Rectal smooth muscle tissue (tissue), 1 donor: Measurements from ENCODE around the gene MRM3.
A peak's percentile ranks its signal among the peaks of the same experiment; 100 is the strongest.
"Not testable (repeated sequence)": the region's sequence is repeated elsewhere in the genome, so short reads cannot be mapped to it uniquely, and the experiment has no call there.

Experiments
- H3K27ac ChIP-seq: one replicate; pipeline ENCODE4 v1.7.0; 2013; ENCODE audit warnings: low read depth, low read length, inconsistent platforms
- H3K27me3 ChIP-seq: one replicate; pipeline ENCODE4 v1.7.0; 2013; ENCODE audit warnings: low read length; ENCODE audit not compliant: control insufficient read depth, insufficient read depth
- H3K36me3 ChIP-seq: one replicate; pipeline ENCODE4 v1.7.0; 2013; ENCODE audit warnings: low read length; ENCODE audit not compliant: control insufficient read depth, insufficient read depth
- H3K4me1 ChIP-seq: one replicate; pipeline ENCODE4 v1.7.0; 2013; ENCODE audit warnings: low read length; ENCODE audit not compliant: control insufficient read depth, insufficient read depth
- H3K4me3 ChIP-seq: one replicate; pipeline ENCODE4 v1.7.0; 2013; ENCODE audit warnings: low read length
- H3K9ac ChIP-seq: one replicate; pipeline ENCODE4 v1.7.0; 2013; ENCODE audit warnings: low read length

The MRM3 gene

DNA sequence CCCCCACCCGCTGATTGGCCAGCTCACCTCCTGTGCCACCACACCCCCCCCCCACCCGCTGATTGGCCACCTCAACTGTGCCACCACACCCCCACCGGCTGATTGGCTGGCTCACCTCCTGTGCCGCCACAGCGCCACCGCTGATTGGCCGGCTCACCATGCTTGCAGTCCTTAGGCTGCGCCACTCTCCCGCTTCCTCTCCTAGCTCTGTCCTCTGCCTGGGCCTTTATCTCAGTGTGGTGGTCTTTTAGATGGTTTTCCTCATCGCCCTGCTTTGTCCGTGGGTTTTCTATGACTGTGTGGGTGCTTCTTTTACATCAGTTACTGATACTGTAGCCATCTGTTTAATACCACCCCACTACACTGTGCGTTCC lies 8.7 kb downstream of the MRM3 start:
- H3K36me3 ChIP-seq: peaks cover 17% of the 10 kb centered on the region
- H3K4me3 ChIP-seq, H3K4me1 ChIP-seq, H3K9ac ChIP-seq, H3K27ac ChIP-seq, H3K27me3 ChIP-seq: not testable (repeated sequence)

DNA sequence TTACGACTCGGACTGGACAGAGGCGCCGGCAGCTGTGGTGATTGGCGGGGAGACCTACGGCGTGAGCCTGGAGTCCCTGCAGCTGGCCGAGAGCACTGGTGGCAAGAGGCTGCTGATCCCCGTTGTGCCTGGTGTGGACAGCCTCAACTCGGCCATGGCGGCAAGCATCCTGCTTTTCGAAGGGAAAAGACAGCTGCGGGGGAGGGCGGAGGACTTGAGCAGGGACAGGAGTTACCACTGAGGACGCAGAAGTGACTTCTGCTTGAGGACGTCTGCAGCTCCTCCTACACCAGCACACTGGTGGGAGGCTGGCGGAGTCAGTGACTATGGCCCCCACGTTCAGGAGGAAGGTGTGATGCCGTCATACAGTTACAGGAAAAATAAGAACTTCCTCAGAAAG lies 9.7 kb downstream of the MRM3 start:
- H3K27ac ChIP-seq: no peak overlapping the region
- H3K9ac ChIP-seq: no peak overlapping the region
- no peak overlapping the region for H3K4me3 ChIP-seq
- peaks cover 9% of the 10 kb centered on the region for H3K4me1 ChIP-seq
- H3K27me3 ChIP-seq: no peaks in the 10 kb centered on the region
- H3K36me3 ChIP-seq: peaks cover 17% of the 10 kb centered on the region

DNA sequence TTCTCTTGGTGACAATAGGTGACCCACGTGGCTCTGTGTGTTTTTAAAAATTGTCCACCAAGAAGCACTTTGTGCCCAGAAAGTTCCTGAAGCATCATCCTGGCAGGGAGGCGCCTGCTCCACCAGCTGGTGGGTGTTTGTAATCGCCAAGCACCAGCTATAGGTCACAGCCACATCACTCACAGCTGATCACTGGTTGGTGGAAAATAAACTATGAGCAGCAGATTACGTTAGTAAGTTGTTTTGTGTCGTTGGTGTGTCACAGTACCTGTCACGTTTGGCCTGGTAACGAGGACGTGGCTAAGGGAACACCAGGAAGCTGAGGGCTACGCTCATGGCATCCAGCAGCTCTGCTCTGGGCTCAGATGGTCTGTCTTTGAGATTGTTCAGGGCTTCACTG lies 10.1 kb downstream of the MRM3 start:
- H3K4me3 ChIP-seq: no peak overlapping the region
- H3K9ac ChIP-seq: no peak overlapping the region

DNA sequence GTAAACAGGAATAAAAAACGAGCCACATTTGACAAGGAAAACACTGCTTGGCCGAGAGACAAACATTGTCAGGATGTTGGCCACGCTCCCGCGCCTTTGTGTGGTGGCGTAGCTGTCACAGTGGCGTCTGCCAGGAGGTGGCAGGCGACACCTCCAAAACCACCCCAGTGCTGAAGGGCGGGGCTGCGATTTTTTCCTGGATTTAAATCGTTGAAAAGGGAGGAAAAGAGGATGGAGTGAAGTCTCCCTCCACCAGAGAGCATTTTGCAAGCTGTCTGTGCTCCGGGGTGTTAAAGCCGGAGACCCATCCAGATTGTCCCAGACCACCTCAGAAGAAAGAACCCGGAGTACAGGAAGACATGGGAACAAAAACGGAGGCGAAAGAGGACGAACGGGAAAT lies 12.7 kb downstream of the MRM3 start:
- Histone ChIP-seq H3K27me3 (no peaks in the 10 kb centered on the region), H3K4me3 (peak overlapping the region; percentile 44), H3K27ac (peak overlapping the region; percentile 58), H3K4me1 (peaks cover 9% of the 10 kb centered on the region), H3K36me3 (peaks cover 8% of the 10 kb centered on the region), H3K9ac (no peak overlapping the region)

More for the DNA sequence above, 10.1 kb downstream of the MRM3 start:
- Histone ChIP-seq H3K36me3 (peaks cover 17% of the 10 kb centered on the region), H3K4me1 (peaks cover 9% of the 10 kb centered on the region), H3K27me3 (no peaks in the 10 kb centered on the region), H3K27ac (no peak overlapping the region)

DNA sequence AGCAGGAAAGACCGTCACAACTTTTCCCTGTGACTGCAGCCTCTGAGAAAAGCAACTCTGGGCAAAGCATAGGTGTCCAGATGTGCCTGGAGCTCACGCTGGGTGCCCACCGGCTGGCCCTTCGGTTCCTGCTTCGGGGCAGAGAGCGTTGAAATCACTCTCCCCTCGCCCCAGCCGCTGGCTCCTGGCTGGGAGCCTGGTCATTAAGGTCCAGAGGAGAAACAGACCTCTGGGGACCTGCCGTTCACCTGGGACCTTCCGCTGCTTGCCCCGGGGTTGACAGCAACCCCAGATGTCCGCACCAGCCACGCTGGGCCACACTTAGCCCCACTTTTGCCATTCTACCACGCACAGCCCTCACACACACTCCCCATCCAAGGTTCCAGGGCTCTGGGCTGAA lies 13.1 kb downstream of the MRM3 start:
- Histone ChIP-seq H3K9ac (no peak overlapping the region), H3K27me3 (no peaks in the 10 kb centered on the region), H3K36me3 (peaks cover 8% of the 10 kb centered on the region), H3K27ac (peak overlapping the region; percentile 58), H3K4me1 (peaks cover 9% of the 10 kb centered on the region), H3K4me3 (peak overlapping the region; percentile 44)

DNA sequence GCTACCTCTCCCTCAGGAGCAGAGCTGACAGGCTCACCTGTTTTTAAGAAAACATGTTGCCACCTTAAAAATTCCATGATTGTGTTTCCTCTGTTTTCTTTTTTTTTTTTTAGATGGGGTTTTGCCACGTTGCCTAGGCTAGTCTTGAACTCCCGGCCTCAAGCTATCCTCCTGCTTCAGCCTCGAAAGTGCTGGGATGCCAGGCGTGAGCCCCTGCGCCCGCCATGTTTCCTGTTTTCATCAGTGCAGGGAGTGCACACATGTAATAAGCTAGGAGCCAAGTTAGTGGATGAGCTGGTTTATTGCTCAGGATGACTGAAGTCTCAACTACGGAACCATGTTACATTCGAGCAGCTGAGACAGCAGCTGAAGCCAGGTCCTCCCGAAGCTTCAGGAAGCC lies 13.6 kb downstream of the MRM3 start:
- H3K27me3 ChIP-seq: no peaks in the 10 kb centered on the region
- H3K9ac ChIP-seq: no peak overlapping the region
- H3K4me3 ChIP-seq: no peak overlapping the region
- H3K27ac ChIP-seq: peak overlapping the region; percentile 58
- peaks cover 8% of the 10 kb centered on the region for H3K36me3 ChIP-seq
- peaks cover 9% of the 10 kb centered on the region for H3K4me1 ChIP-seq

DNA sequence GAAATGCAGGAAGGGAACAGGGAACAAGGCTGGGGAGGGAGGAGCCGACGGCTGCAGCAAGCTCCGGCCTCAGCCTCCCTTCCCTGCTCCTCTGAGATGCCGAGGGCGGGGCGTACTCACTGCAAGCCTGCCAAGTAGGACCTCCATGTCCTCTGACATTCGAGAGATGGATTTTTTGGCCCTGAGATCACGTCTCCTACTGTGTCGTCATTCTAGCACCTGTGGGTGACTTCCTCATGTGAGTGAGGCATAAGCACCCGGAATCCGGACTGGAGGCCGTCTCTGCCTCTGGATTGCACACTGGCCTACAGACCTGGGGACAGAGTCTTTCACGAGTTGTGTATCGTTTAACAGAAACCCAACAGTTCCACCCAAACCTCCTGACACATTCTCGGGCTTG lies 14.5 kb downstream of the MRM3 start:
- Histone ChIP-seq H3K9ac (no peak overlapping the region), H3K4me1 (peaks cover 9% of the 10 kb centered on the region), H3K27me3 (no peaks in the 10 kb centered on the region), H3K4me3 (no peak overlapping the region), H3K27ac (no peak overlapping the region), H3K36me3 (peaks cover 8% of the 10 kb centered on the region)

DNA sequence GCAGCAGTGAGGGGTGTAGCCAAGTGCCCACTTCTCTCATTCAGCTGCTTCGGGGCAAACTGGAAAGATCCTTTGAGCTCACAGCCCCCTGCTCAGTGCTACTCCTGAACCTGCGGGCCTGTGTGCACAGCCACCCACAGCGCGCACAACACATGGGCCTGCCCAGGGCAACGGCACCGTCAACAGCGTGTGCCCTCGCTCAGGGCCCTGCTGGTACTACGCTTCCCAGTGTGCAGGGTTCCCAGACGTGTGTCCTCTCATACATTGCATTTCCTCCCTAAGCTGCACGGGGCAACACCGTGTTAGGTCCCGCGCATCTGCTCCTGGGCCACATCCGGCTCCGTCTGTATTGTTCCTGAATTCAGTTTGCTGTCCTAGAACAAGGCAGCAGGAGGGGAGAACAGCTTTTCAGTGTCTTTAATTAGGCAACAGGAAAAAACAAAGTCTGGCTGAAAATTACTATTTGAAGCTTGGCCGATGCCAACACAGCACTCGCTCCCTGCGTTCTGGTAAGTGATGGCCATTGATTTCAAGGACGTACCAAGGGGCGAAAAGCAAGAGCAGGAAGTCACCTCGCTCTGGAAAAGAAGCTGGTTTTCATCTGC lies 15.2 kb downstream of the MRM3 start:
- Histone ChIP-seq H3K36me3 (peaks cover 5% of the 10 kb centered on the region), H3K27me3 (no peaks in the 10 kb centered on the region), H3K4me3 (no peak overlapping the region), H3K9ac (no peak overlapping the region), H3K27ac (no peak overlapping the region), H3K4me1 (peaks cover 8% of the 10 kb centered on the region)

DNA sequence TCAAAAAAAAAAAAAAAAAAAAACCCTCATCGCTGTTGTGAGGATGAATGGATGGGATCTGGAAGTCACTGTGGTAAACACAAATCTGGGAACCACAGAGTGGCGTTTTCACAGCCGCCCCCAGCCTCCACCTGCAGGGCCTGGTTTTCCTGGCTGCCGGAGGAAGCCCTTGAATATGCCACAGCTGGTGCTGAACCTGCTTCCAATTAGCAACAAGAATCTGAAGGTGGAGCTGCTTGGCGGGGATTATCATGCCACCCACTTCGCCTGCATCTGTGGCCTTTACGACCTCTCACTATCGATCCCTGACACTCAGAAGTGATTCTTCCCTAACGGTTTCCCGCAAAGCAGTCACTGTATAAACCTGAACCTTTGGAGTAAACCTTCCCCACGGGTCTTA lies 16.1 kb downstream of the MRM3 start:
- H3K27ac ChIP-seq: no peak overlapping the region
- no peaks in the 10 kb centered on the region for H3K27me3 ChIP-seq
- peaks cover under 1% of the 10 kb centered on the region for H3K36me3 ChIP-seq
- H3K4me3 ChIP-seq: no peak overlapping the region
- no peak overlapping the region for H3K9ac ChIP-seq
- peaks cover 4% of the 10 kb centered on the region for H3K4me1 ChIP-seq

DNA sequence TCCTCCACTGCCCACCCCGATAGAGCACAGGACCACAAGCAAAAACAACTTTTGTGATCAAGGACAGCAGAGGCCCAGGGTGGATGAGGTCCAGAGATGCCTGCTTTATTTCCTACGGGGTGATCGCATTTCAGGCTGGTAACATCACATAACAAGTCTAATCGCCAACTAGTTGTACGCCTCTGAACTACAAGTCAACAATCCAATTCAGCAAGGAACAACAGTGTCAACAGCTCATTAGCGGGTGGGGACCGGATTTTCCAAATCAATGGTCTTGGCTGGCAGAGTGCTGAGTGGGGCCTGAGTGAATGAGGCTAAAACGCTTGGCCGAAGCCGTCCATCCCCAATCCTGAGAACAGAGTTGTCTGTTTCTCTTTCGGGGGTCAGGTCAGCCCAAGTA lies 17.1 kb downstream of the MRM3 start:
- no peaks in the 10 kb centered on the region for H3K27me3 ChIP-seq
- no peak overlapping the region for H3K4me3 ChIP-seq
- no peak overlapping the region for H3K27ac ChIP-seq
- peaks cover 3% of the 10 kb centered on the region for H3K36me3 ChIP-seq
- no peak overlapping the region for H3K9ac ChIP-seq
- peaks cover 4% of the 10 kb centered on the region for H3K4me1 ChIP-seq

DNA sequence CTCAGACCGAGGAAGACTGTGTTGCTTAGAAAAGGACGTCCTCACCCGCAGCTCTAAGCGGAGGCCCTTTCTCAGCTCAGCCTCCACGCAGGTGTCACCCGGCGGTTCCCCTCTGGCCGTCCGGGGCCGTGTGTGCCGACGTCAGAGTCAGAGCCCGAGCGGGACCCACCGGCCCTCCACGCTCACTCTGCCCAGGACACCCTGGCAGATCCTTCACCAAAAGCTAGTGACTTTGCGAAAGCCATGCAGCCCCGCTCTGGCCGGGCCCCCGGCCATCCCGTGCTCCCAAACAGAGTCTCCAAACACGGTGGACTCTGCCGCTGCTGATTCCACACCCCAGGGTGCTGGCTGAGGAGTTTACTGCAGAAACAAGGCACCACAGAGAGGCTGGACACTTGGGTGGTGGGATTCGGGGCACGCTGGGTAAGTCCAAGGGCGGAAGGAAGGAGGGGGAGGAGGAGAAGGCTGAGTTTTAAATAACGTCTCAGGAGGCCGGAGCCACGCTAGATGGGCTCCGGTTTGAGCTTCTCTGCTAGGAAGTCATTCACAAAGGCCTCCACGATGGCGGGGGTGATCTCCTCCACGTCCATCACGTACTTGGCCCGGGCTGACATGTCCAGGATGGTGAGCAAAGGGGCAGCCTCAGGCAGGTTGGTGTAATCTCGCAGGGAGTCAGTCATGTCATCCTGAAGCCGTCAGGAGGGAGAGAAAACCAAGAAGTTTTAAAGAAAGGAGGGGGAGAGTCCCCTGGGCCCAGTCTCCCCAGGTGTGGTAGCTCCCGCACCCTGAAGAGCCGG lies 18.5 kb downstream of the MRM3 start:
- Histone ChIP-seq H3K9ac (no peak overlapping the region), H3K4me1 (no peaks in the 10 kb centered on the region), H3K27me3 (no peaks in the 10 kb centered on the region), H3K27ac (no peak overlapping the region), H3K4me3 (no peak overlapping the region), H3K36me3 (peaks cover 3% of the 10 kb centered on the region)

DNA sequence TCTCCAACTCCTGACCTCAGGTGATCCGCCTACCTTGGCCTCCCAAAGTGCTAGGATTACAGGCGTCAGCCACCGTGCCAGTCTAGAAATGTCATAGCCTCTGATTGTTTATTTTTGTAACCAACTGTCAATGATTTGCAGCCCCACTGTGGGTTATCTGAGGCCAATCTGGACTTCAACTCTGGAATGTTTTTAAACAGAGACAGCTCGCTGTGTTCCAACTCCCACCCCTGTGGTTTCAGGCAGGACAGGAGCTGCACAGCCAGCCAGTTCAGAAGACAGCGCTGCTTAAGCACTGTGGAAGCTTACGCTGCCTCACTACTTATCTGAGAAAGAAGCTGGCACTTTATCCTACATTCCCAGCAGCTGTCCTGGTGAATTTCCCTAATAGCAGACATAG lies 19.5 kb downstream of the MRM3 start:
- H3K4me3 ChIP-seq: no peak overlapping the region
- H3K27ac ChIP-seq: no peak overlapping the region
- H3K27me3 ChIP-seq: no peaks in the 10 kb centered on the region
- H3K4me1 ChIP-seq: no peaks in the 10 kb centered on the region
- H3K36me3 ChIP-seq: peaks cover 3% of the 10 kb centered on the region
- no peak overlapping the region for H3K9ac ChIP-seq

DNA sequence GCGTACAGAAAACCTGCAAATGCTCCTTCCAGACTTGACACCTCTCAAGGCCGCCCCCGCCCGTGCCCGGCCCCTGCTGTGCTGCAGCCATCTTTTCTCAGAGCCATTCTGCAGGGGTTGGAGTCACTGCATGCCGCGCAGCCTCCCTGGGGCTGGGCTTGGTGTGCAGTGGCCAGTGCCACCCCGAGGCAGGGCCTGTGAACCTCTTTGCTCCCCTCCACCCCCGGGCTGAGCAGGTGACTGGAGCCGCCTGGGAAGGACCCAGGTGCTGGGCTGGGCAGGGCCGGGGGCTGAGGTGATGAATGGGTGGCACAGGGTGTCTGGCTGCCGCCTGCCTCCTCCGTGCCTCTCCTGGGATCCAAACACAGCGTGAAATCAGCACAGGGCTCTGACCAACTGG lies 20.3 kb downstream of the MRM3 start:
- no peaks in the 10 kb centered on the region for H3K27me3 ChIP-seq
- H3K36me3 ChIP-seq: peaks cover 3% of the 10 kb centered on the region
- H3K4me3 ChIP-seq: no peak overlapping the region
- H3K4me1 ChIP-seq: no peaks in the 10 kb centered on the region
- H3K9ac ChIP-seq: no peak overlapping the region
- H3K27ac ChIP-seq: no peak overlapping the region
